Lower leg skin (tissue), 3 donors: Measurements from ENCODE around the gene SEC22A.

Source experiments
- CTCF ChIP-seq, 3 donors: fragments of 450-650 bp; IDR thresholded peaks; one replicate each; pipeline ENCODE4 v1.5.1; 2016; ENCODE audit warnings: antibody characterized with exemption in 3 of 3, mild to moderate bottlenecking in 3 of 3, moderate library complexity in 2 of 3
- POLR2A ChIP-seq, 2 donors: fragments of 450-650 bp; IDR thresholded peaks; one replicate each; pipeline ENCODE4 v1.6.1; 2016 to 2017; ENCODE audit warnings: antibody characterized with exemption in 2 of 2, mild to moderate bottlenecking in 1 of 2, moderate library complexity in 1 of 2

DNA sequence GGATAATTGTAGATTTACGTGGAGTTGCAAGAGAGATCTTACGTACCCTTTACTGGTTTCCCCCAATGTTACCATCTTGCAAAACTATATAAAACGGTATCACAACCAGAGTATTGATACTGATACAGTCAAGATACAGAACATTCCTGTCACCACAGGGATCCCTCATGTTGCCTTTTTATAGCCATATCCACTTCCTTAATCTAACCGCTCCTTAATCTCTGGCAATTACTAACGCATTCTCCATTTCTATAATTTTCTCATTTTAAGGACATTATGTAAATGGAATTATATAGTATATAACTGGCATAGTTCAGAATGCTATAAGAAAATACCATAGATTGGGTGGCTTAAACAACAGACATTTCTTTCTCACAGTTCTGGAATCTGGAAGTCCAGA is 61.1 kb downstream of the SEC22A start:
- TF ChIP-seq POLR2A (IDR thresholded peaks at IDR 0.05) (no peak), CTCF (IDR thresholded peaks at IDR 0.05) (no peak)
